IMR-90 (cell line): ENCODE data around the gene GPR137. TPM values are rescaled to one million over a fixed set of nuclear protein-coding genes. Genes with fewer than 3 reads are reported as not detected.
A peak's percentile ranks its signal among the peaks of the same experiment; 100 is the strongest.

Source experiments
- ATAC-seq: fragments of 200-7000 bp; cut with Tn5 transposase; 2 replicates; pipeline ENCODE4 v1.9.1; 2020; ENCODE audit warnings: low read depth, mild to moderate bottlenecking, moderate library complexity
- BruUV-seq: library from RNA; stranded (reverse); fragments of 400-500 nt; replicated peaks from 2 replicates; lab custom pipeline; 2021; lab: Mats Ljungman, UMichigan
- CTCF ChIA-PET: fragments of 300-600 bp; formaldehyde crosslinking; extraction: SDS; loops from one replicate; lab custom pipeline; 2021; ENCODE audit warnings: antibody characterized with exemption; lab: Yijun Ruan, JAX
- POLR2A ChIA-PET: fragments of 300-600 bp; sonication (Branson Sonifier 250); formaldehyde crosslinking; loops from one replicate; lab custom pipeline; 2022; ENCODE audit warnings: antibody characterized with exemption; ENCODE audit not compliant: unreplicated experiment; lab: Charles Lee
- DNase-seq: peaks from one replicate; pipeline ENCODE4 v3.0.0; 2013
- H2AFZ ChIP-seq: replicated peaks from 2 replicates; pipeline ENCODE3; 2013; ENCODE audit warnings: low read length, mild to moderate bottlenecking; ENCODE audit not compliant: poor library complexity
- H2AK5ac ChIP-seq: 2 replicates; pipeline ENCODE4 v1.6.1; 2013; ENCODE audit warnings: low read depth, low read length, inconsistent platforms
- H2AK9ac ChIP-seq: replicated peaks from 2 replicates; pipeline ENCODE3; 2013; ENCODE audit warnings: mild to moderate bottlenecking, low read depth, low read length, moderate library complexity; ENCODE audit not compliant: poor library complexity
- H2BK120ac ChIP-seq: 2 replicates; pipeline ENCODE4 v1.6.1; 2013; ENCODE audit warnings: low read depth, low read length, inconsistent platforms
- H2BK15ac ChIP-seq: 3 replicates; pipeline ENCODE4 v1.6.1; 2013; ENCODE audit warnings: low read depth, low read length, inconsistent platforms
- H2BK20ac ChIP-seq: 2 replicates; pipeline ENCODE4 v1.6.1; 2013; ENCODE audit warnings: low read depth, mild to moderate bottlenecking, inconsistent platforms, low read length, moderate library complexity
- H2BK5ac ChIP-seq: 2 replicates; pipeline ENCODE4 v1.6.1; 2013; ENCODE audit warnings: mild to moderate bottlenecking, low read depth, low read length, inconsistent platforms; ENCODE audit not compliant: poor library complexity, severe bottlenecking
- H3K14ac ChIP-seq: replicated peaks from 2 replicates; pipeline ENCODE4 v1.6.1; 2013; ENCODE audit warnings: low read depth, low read length, inconsistent platforms
- H3K18ac ChIP-seq: 2 replicates; pipeline ENCODE4 v1.6.1; 2013; ENCODE audit warnings: low read depth, low read length, control low read depth
- H3K23ac ChIP-seq: 2 replicates; pipeline ENCODE4 v1.6.1; 2013; ENCODE audit warnings: low read depth, low read length, inconsistent platforms
- H3K27ac ChIP-seq: 2 replicates; pipeline ENCODE4 v1.5.1; 2013; ENCODE audit warnings: mild to moderate bottlenecking, control low read depth, low read length; ENCODE audit not compliant: insufficient read depth
- H3K27me3 ChIP-seq: 2 replicates; pipeline ENCODE4 v1.6.1; 2013; ENCODE audit warnings: low read length; ENCODE audit not compliant: control insufficient read depth, insufficient read depth
- H3K36me3 ChIP-seq: 2 replicates; pipeline ENCODE4 v1.6.1; 2013; ENCODE audit warnings: low read length, mixed read lengths; ENCODE audit not compliant: control insufficient read depth, insufficient read depth
- H3K4ac ChIP-seq: 2 replicates; pipeline ENCODE4 v1.6.1; 2013; ENCODE audit warnings: low read depth, low read length, inconsistent platforms
- H3K4me1 ChIP-seq: 2 replicates; pipeline ENCODE4 v1.6.1; 2013; ENCODE audit warnings: low read length, mixed read lengths; ENCODE audit not compliant: control insufficient read depth, insufficient read depth
- H3K4me2 ChIP-seq: 2 replicates; pipeline ENCODE4 v1.6.1; 2013; ENCODE audit warnings: low read depth, mild to moderate bottlenecking, control low read depth, low read length, moderate library complexity
- H3K4me3 ChIP-seq: 2 replicates; pipeline ENCODE4 v1.5.1; 2013; ENCODE audit warnings: low read depth, mild to moderate bottlenecking, control low read depth, low read length, moderate library complexity; ENCODE audit not compliant: insufficient read depth
- H3K56ac ChIP-seq: 2 replicates; pipeline ENCODE4 v1.6.1; 2013; ENCODE audit warnings: low read length, inconsistent platforms; ENCODE audit not compliant: insufficient read depth; ENCODE audit errors: extremely low read depth
- H3K79me1 ChIP-seq, 2 experiments: 2 replicates each; pipeline ENCODE4 v1.6.1; 2013; ENCODE audit warnings: low read length in 2 of 2, inconsistent platforms in 1 of 2, low read depth in 1 of 2
- H3K9ac ChIP-seq: 2 replicates; pipeline ENCODE4 v1.6.1; 2013; ENCODE audit warnings: low read depth, low read length, control low read depth
- H3K9me1 ChIP-seq: 2 replicates; pipeline ENCODE4 v1.6.1; 2013; ENCODE audit warnings: low read length, inconsistent platforms; ENCODE audit not compliant: insufficient read depth
- H3K9me3 ChIP-seq: 2 replicates; pipeline ENCODE4 v1.6.1; 2013; ENCODE audit warnings: low read length; ENCODE audit not compliant: control insufficient read depth, insufficient read depth
- H4K20me1 ChIP-seq: 2 replicates; pipeline ENCODE4 v1.6.1; 2013; ENCODE audit warnings: low read length, inconsistent platforms; ENCODE audit not compliant: insufficient read depth
- H4K5ac ChIP-seq: 2 replicates; pipeline ENCODE4 v1.6.1; 2013; ENCODE audit warnings: mild to moderate bottlenecking, low read depth, low read length, control low read depth
- H4K8ac ChIP-seq, 2 experiments: 2 replicates each; pipeline ENCODE4 v1.6.1; 2013; ENCODE audit warnings: low read depth in 2 of 2, low read length in 2 of 2, control low read depth in 1 of 2, inconsistent platforms in 1 of 2
- H4K91ac ChIP-seq: 2 replicates; pipeline ENCODE4 v1.6.1; 2013; ENCODE audit warnings: low read depth, low read length, inconsistent platforms; ENCODE audit not compliant: insufficient read depth
- CEBPB ChIP-seq: IDR thresholded peaks from 2 replicates; pipeline ENCODE4 v1.6.1; 2012; ENCODE audit warnings: low read depth, low read length, improper control_type of control experiment
- CHD1 ChIP-seq: IDR thresholded peaks from 2 replicates; pipeline ENCODE4 v1.6.1; 2012; ENCODE audit warnings: low read depth, low read length, improper control_type of control experiment
- CTCF ChIP-seq: conservative IDR thresholded peaks from 2 replicates; pipeline ENCODE4 v1.5.1; 2012; ENCODE audit warnings: mild to moderate bottlenecking, low read depth, low read length, improper control_type of control experiment
- ELK1 ChIP-seq: fragments of 150-350 bp; IDR thresholded peaks from 2 replicates; pipeline ENCODE4 v1.6.1; 2016; ENCODE audit warnings: low read depth, mild to moderate bottlenecking, low read length, moderate library complexity, borderline replicate concordance
- FOS ChIP-seq: fragments of 150-350 bp; IDR thresholded peaks from 2 replicates; pipeline ENCODE4 v1.6.1; 2016; ENCODE audit warnings: low read depth, low read length
- MAFK ChIP-seq: IDR thresholded peaks from 2 replicates; pipeline ENCODE4 v1.6.1; 2012; ENCODE audit warnings: low read depth, low read length, improper control_type of control experiment
- MXI1 ChIP-seq: IDR thresholded peaks from 2 replicates; pipeline ENCODE4 v1.6.1; 2012; ENCODE audit warnings: low read depth, mild to moderate bottlenecking, low read length, moderate library complexity, borderline replicate concordance
- RAD21 ChIP-seq: IDR thresholded peaks from 2 replicates; pipeline ENCODE4 v1.6.1; 2012; ENCODE audit warnings: low read length, improper control_type of control experiment
- RFX5 ChIP-seq: IDR thresholded peaks from 2 replicates; pipeline ENCODE4 v1.8.0; 2012; ENCODE audit warnings: low read depth, mild to moderate bottlenecking, low read length, moderate library complexity
- SMC3 ChIP-seq: fragments of 150-350 bp; IDR thresholded peaks from 2 replicates; pipeline ENCODE4 v1.6.1; 2016; ENCODE audit warnings: low read depth, mild to moderate bottlenecking, antibody characterized with exemption, low read length, moderate library complexity
- WGBS, 2 experiments: methylation state at CpG; one replicate each; pipeline versions ENCODE4 v1.1.5 to v1.1.7; 2013; ENCODE audit warnings: missing lambda C conversion rate in 2 of 2; ENCODE audit not compliant: insufficient read length in 1 of 2; ENCODE audit errors: extremely low coverage in 2 of 2; 5-methylcytosine and 5-hydroxymethylcytosine counted together
- dilution Hi-C: fragments of 300-500 bp; cut with HindIII; formaldehyde crosslinking; loops from one replicate; pipeline ENCODE4 v1.14.3; 2018; ENCODE audit warnings: low sequenced_read_pairs; ENCODE audit not compliant: unreplicated experiment
- in situ Hi-C: fragments of 300-500 bp; cut with MboI; formaldehyde crosslinking; loops from 3 replicates; pipeline ENCODE4 v1.14.3; 2019; ENCODE audit warnings: low sequenced_read_pairs, inconsistent platforms, mixed read lengths
- intact Hi-C: fragments of 100-400 bp; cut with micrococcal nuclease; formaldehyde crosslinking; loops from 2 replicates; pipeline ENCODE4 v1.10.0; 2022
- polyA plus RNA-seq, 3 experiments: library from polyadenylated mRNA; depleted of rRNA; stranded (reverse); fragments of >200 nt; gene quantifications; 2 replicates each; pipeline ENCODE4 v1.2.3, GENCODE V29; 2012; ENCODE audit warnings: low replicate concordance in 1 of 3
- total RNA-seq: library from RNA; depleted of rRNA; stranded (reverse); fragments of >200 nt; gene quantifications from 2 replicates; pipeline ENCODE4 v1.2.3, GENCODE V29; 2012
- TF ChIP-seq, protein P1 (sequence below): fragments of 150-350 bp; IDR thresholded peaks from 2 replicates; pipeline ENCODE4 v1.6.1; 2017; ENCODE audit warnings: mild to moderate bottlenecking, antibody characterized with exemption, low read length, low read depth

Gene GPR137
- total and polyA plus RNA-seq, 2 of the 4 experiments (the other 2 are of a cell fraction), result 3.6 to 26.0 TPM

DNA sequence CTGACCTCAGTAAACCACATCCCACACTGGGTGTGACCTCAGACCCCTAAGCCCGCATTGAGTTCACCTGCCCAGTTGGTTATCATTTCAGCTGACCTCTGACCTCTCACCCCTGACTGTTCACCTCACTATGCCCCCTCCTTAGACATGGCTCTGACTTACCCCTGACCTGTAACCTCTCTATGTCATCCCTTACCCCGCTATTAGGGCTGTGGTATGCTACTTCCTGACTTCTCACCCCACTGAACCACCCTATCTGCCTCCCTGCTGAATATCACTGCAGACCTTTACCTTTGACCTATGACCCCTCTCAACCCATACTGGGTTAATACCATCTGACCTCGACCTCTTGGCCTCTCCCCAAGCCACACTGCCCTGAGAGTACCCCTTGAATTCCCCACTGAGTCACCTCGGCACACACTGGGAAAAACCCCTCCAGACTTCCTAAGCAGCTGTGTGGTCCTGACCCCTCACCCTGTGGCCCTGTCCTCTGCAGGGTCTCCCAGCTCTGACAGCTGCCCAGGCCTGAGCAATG is 26.0 kb upstream of the GPR137 start:
- Histone ChIP-seq H4K5ac (no peak overlapping the region), H2AK9ac (peak overlapping the region; percentile 65), H4K20me1 (no peaks in the 10 kb centered on the region), H3K9me3 (no peaks in the 10 kb centered on the region), H2BK20ac (no peak overlapping the region), H2BK15ac (no peak overlapping the region), H3K56ac (no peak overlapping the region), H4K8ac (no peak overlapping the region), H2BK120ac (no peak overlapping the region), H2BK5ac (no peak overlapping the region), H3K23ac (no peak overlapping the region), H3K27me3 (no peaks in the 10 kb centered on the region), H3K4me3 (no peak overlapping the region), H3K36me3 (peaks cover 67% of the 10 kb centered on the region), H3K4ac (no peak overlapping the region), H3K4me1 (peaks cover 9% of the 10 kb centered on the region), H3K14ac (no peak overlapping the region), H3K9me1 (0 out of 2 replicates have a peak, but pooled peaks cover 5% of the 10 kb centered on the region), H2AK5ac (no peak overlapping the region), H2AFZ (no peak overlapping the region), H3K79me1 (peaks cover 7 to 50% of the 10 kb centered on the region in 2 experiments; a peak in 2 of 4 replicates), H3K27ac (no peak overlapping the region), H3K18ac (no peak overlapping the region), H3K9ac (no peak overlapping the region), H3K4me2 (no peak overlapping the region), H4K91ac (no peak overlapping the region)
- dilution Hi-C loops, result no loop called here
- in situ Hi-C loops, result no loop called here
- DNase-seq (no peak), ATAC-seq (no peak)
- 100% methylated on average over 1 of the region's 4 CpGs; no CpG with 5 or more reads in 1 of the 2 experiments for WGBS, 2 experiments
- TF ChIP-seq, protein P1, sequence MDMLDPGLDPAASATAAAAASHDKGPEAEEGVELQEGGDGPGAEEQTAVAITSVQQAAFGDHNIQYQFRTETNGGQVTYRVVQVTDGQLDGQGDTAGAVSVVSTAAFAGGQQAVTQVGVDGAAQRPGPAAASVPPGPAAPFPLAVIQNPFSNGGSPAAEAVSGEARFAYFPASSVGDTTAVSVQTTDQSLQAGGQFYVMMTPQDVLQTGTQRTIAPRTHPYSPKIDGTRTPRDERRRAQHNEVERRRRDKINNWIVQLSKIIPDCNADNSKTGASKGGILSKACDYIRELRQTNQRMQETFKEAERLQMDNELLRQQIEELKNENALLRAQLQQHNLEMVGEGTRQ, result no peak
- TF ChIP-seq FOS (no peak), ELK1 (no peak), RAD21 (no peak), MXI1 (no peak), CTCF (no peak), CHD1 (no peak), SMC3 (no peak), MAFK (no peak), CEBPB (no peak), RFX5 (no peak)
- intact Hi-C loops, result no loop called here
- ChIA-PET CTCF (no interaction called here), POLR2A (no interaction called here)
- BruUV-seq, result no TSS peak
